Immature natural killer cell (primary cell): ENCODE data around the gene KCND3. TPM values are rescaled to one million over a fixed set of nuclear protein-coding genes. Genes with fewer than 3 reads are reported as not detected.

Experiments
- DNase-seq, 3 donors: peaks; one replicate each; pipeline ENCODE4 v3.0.0; 2022; ENCODE audit warnings: mixed read lengths in 1 of 3
- H3K27ac Mint-ChIP-seq, 6 donors: one replicate each; pipeline ENCODE4 v1.8.0; 2020; ENCODE audit warnings: mixed read lengths in 6 of 6, mild to moderate bottlenecking in 5 of 6, inconsistent platforms in 4 of 6, moderate library complexity in 3 of 6
- H3K27me3 Mint-ChIP-seq, 3 donors: one replicate each; pipeline ENCODE4 v1.8.0; 2020 to 2021; ENCODE audit warnings: low read depth in 3 of 3, mild to moderate bottlenecking in 3 of 3, mixed read lengths in 3 of 3, moderate library complexity in 3 of 3, inconsistent platforms in 1 of 3
- H3K36me3 Mint-ChIP-seq, 3 donors: one replicate each; pipeline ENCODE4 v1.8.0; 2020; ENCODE audit warnings: mixed read lengths in 3 of 3, inconsistent platforms in 2 of 3, mild to moderate bottlenecking in 2 of 3
- H3K4me1 Mint-ChIP-seq, 2 donors: one replicate each; pipeline ENCODE4 v1.8.0; 2020; ENCODE audit warnings: inconsistent platforms in 2 of 2, mild to moderate bottlenecking in 2 of 2, mixed read lengths in 2 of 2, moderate library complexity in 1 of 2
- H3K4me3 Mint-ChIP-seq, 5 donors: one replicate each; pipeline ENCODE4 v1.8.0; 2020; ENCODE audit warnings: mild to moderate bottlenecking in 5 of 5, mixed read lengths in 5 of 5, inconsistent platforms in 3 of 5, moderate library complexity in 3 of 5
- H3K9me3 Mint-ChIP-seq, 6 donors: one replicate each; pipeline ENCODE4 v1.8.0; 2020; ENCODE audit warnings: mild to moderate bottlenecking in 6 of 6, mixed read lengths in 6 of 6, inconsistent platforms in 4 of 6, moderate library complexity in 3 of 6
- polyA plus RNA-seq, 3 donors: library from polyadenylated mRNA; unstranded; fragments of 300-500 nt; fragmentation: Illumina TruSeq; gene quantifications; one replicate each; pipeline ENCODE4 v1.2.3, GENCODE V29; 2021

The KCND3 gene
- polyA plus RNA-seq, 3 donors from 2014 or later: 0.35 TPM; not detected in 2

DNA sequence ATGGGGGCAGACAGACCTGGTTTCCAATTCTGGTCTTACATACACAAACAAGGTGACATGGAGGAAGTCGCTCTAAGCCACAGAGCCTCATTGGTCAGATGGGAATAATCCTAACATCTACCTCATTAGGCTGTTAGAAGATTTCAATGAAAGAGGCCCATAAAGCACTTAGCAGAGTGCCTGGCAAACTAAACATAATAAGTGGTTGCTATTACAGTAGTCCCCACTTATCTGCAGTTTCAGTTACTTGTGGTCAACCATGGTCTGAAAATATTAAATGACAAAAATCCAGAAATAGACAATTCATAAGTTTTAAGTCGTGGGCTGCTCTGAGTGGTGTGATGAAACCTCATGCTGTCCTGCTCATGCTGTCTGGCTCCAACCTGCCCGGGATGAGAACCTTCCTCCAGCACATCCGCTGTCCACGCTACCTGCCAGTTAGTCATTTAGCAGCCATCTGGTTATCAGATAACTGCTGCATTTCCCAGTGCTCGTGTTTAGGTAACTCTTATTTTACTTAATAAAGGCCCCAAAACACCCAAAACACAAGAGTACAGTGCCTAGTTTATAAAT is 121.5 kb downstream of the KCND3 start:
- no peak overlapping the region for H3K4me3 Mint-ChIP-seq
- H3K27me3 Mint-ChIP-seq: peaks cover 6 to 13% (median 7%) of the 10 kb centered on the region in 3 donors
- H3K9me3 Mint-ChIP-seq: no peaks in the 10 kb centered on the region
- no peak overlapping the region for H3K27ac Mint-ChIP-seq
- DNase-seq: no peak
- no peaks in the 10 kb centered on the region for H3K36me3 Mint-ChIP-seq
- H3K4me1 Mint-ChIP-seq: peaks cover 0 to 3% of the 10 kb centered on the region in 2 donors

GRCh38 chr1:111864862-111865261 is 124.6 kb downstream of the KCND3 start:
- Mint-ChIP-seq H3K36me3 (no peaks in the 10 kb centered on the region), H3K27me3 (peaks cover 6 to 15% (median 7%) of the 10 kb centered on the region in 3 donors), H3K27ac (no peak overlapping the region), H3K4me1 (peaks cover 0 to 3% of the 10 kb centered on the region in 2 donors), H3K4me3 (no peak overlapping the region), H3K9me3 (no peaks in the 10 kb centered on the region)
- no peak for DNase-seq

- H3K27ac Mint-ChIP-seq: no peak overlapping the region
- no peaks in the 10 kb centered on the region for H3K9me3 Mint-ChIP-seq
- H3K4me3 Mint-ChIP-seq: no peak overlapping the region
- DNase-seq: no peak
- H3K4me1 Mint-ChIP-seq: peaks cover 0 to 3% of the 10 kb centered on the region in 2 donors
- H3K27me3 Mint-ChIP-seq: peaks cover 6 to 17% (median 7%) of the 10 kb centered on the region in 3 donors
- no peaks in the 10 kb centered on the region for H3K36me3 Mint-ChIP-seq
Observed at GRCh38 chr1:111863401-111863800, 126.1 kb downstream of the KCND3 start.

DNA sequence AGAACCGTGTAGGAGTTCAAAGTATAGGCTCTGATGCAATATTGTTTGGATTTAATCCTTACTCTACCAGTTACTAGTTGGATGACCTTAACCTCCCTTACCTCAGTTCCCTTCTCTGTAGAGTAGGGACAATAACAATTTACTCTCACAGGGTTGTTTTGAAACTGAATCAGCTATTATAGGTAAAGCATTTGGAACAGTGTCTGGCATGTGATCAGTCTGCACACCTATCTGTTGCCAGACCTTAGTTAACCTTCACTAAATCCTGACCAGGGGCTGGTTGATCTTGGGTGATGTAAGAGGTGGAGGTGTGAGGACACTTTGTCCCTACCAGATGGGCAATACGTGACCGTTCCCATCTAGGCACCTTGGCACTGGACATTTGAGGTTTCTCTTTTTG is 126.9 kb downstream of the KCND3 start:
- Mint-ChIP-seq H3K27me3 (peaks cover 5 to 20% (median 7%) of the 10 kb centered on the region in 3 donors), H3K9me3 (no peaks in the 10 kb centered on the region), H3K36me3 (no peaks in the 10 kb centered on the region), H3K27ac (no peak overlapping the region), H3K4me1 (peaks cover 0 to 3% of the 10 kb centered on the region in 2 donors), H3K4me3 (no peak overlapping the region)
- no peak for DNase-seq

DNA sequence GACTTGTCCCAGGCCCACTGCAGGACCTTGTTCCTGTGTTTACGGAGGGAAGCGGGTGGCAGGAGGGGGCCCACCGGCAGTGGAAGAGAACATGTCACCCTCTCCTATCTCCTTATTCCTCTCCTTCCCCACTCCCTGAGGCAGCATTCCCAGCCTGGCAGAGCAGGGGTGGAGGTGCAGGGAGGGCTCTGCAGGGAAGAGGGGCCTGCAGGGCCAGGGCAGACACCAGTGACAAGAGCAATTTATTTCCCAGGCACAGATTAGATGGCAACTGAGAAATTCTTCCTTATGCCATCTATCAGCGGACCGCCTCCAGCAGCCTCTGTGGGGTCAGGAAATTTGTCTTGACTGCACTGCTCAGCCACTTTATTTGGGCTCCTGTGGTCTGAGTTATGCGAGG is 127.9 kb downstream of the KCND3 start:
- Mint-ChIP-seq H3K27ac (no peak overlapping the region), H3K4me1 (peaks cover 0 to 3% of the 10 kb centered on the region in 2 donors), H3K36me3 (no peaks in the 10 kb centered on the region), H3K4me3 (no peak overlapping the region), H3K27me3 (peaks cover 5 to 19% (median 7%) of the 10 kb centered on the region in 3 donors), H3K9me3 (no peaks in the 10 kb centered on the region)
- no peak for DNase-seq

GRCh38 chr1:111857194-111857651 is 132.2 kb downstream of the KCND3 start:
- Mint-ChIP-seq H3K36me3 (no peaks in the 10 kb centered on the region), H3K4me1 (no peaks in the 10 kb centered on the region), H3K9me3 (no peaks in the 10 kb centered on the region), H3K4me3 (no peak overlapping the region), H3K27me3 (peaks cover 0 to 24% (median 3%) of the 10 kb centered on the region in 3 donors), H3K27ac (no peak overlapping the region)
- no peak for DNase-seq

GRCh38 chr1:111856411-111857185 is 132.9 kb downstream of the KCND3 start:
- DNase-seq: no peak
- no peak overlapping the region for H3K27ac Mint-ChIP-seq
- no peak overlapping the region for H3K4me3 Mint-ChIP-seq
- peaks cover 0 to 24% (median 3%) of the 10 kb centered on the region in 3 donors for H3K27me3 Mint-ChIP-seq
- no peaks in the 10 kb centered on the region for H3K36me3 Mint-ChIP-seq
- no peaks in the 10 kb centered on the region for H3K4me1 Mint-ChIP-seq
- no peaks in the 10 kb centered on the region for H3K9me3 Mint-ChIP-seq

DNA sequence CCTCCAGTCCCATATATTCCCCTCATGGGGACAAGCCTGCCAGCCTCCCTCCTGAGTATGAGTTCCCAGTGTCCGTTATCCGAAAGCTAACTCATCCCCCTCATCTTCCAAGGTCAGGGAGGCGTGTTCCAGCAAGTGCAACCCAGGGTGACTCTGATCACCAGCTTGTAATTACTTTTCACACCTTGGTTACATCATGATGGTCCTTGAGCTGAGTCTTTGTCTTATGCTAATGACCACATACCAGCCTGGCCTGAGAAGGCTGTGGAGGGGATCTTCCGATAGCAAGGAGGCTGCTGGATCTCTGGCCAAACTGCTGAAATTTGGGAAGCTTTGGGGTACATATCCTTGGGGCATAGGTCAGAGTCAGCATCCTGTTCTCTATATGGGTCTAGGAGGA is 134.2 kb downstream of the KCND3 start:
- DNase-seq: no peak
- Mint-ChIP-seq H3K27me3 (peaks cover 0 to 27% (median 6%) of the 10 kb centered on the region in 3 donors), H3K27ac (no peak overlapping the region), H3K4me3 (no peak overlapping the region), H3K4me1 (no peaks in the 10 kb centered on the region), H3K36me3 (no peaks in the 10 kb centered on the region), H3K9me3 (no peaks in the 10 kb centered on the region)

DNA sequence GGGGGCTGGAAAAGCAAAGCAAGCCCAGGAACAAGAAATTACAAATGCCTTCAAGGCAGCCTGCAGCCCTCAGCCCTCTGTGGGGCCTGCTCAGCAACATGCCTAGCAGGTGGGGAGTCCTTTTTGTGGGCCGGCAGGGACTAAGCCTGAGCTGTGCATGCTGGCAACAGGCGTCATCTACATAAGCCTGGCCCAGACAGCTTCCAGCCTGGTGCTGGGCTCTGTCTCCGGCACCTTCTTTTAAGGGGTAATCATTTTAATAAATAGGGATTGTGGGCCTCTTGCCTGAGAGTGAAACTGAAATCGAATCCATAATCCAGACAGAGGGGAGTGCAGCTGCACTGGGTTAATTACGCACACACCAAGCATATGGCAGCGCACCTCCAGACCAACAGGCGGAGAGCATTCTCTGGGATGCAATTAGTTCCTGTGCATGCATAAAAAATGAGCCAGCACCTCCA is 137.2 kb downstream of the KCND3 start:
- no peak overlapping the region for H3K27ac Mint-ChIP-seq
- peaks cover 0 to 21% (median 6%) of the 10 kb centered on the region in 3 donors for H3K27me3 Mint-ChIP-seq
- DNase-seq: no peak
- no peaks in the 10 kb centered on the region for H3K9me3 Mint-ChIP-seq
- no peak overlapping the region for H3K4me3 Mint-ChIP-seq
- no peaks in the 10 kb centered on the region for H3K4me1 Mint-ChIP-seq
- no peaks in the 10 kb centered on the region for H3K36me3 Mint-ChIP-seq

DNA sequence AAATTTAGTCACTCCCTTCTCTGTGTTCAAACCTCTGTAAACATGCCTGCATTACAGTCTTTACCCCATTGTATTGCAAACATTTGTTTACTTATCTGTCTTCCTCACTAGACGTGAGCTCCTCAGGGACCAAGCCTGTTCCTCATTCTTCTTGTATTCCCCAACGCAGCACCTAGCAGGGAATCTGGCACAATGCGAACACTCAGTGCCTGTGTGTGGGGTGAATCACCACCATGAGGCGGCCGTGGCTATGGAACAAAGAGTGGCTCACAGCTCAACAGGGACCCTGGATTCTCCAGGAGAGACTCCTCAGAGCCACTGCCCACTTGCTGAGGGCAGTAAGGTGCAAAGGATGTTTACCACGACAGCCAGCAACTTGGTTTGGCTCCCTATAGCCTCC is 137.9 kb downstream of the KCND3 start:
- Mint-ChIP-seq H3K36me3 (no peaks in the 10 kb centered on the region), H3K27ac (no peak overlapping the region), H3K4me1 (no peaks in the 10 kb centered on the region), H3K4me3 (no peak overlapping the region), H3K9me3 (no peaks in the 10 kb centered on the region), H3K27me3 (peaks cover 0 to 25% (median 6%) of the 10 kb centered on the region in 3 donors)
- DNase-seq: no peak

GRCh38 chr1:111850109-111850508 is 139.4 kb downstream of the KCND3 start:
- no peaks in the 10 kb centered on the region for H3K4me1 Mint-ChIP-seq
- peaks cover 0 to 27% (median 7%) of the 10 kb centered on the region in 3 donors for H3K27me3 Mint-ChIP-seq
- no peak overlapping the region for H3K4me3 Mint-ChIP-seq
- H3K27ac Mint-ChIP-seq: no peak overlapping the region
- DNase-seq: no peak
- H3K36me3 Mint-ChIP-seq: no peaks in the 10 kb centered on the region
- H3K9me3 Mint-ChIP-seq: no peaks in the 10 kb centered on the region

DNA sequence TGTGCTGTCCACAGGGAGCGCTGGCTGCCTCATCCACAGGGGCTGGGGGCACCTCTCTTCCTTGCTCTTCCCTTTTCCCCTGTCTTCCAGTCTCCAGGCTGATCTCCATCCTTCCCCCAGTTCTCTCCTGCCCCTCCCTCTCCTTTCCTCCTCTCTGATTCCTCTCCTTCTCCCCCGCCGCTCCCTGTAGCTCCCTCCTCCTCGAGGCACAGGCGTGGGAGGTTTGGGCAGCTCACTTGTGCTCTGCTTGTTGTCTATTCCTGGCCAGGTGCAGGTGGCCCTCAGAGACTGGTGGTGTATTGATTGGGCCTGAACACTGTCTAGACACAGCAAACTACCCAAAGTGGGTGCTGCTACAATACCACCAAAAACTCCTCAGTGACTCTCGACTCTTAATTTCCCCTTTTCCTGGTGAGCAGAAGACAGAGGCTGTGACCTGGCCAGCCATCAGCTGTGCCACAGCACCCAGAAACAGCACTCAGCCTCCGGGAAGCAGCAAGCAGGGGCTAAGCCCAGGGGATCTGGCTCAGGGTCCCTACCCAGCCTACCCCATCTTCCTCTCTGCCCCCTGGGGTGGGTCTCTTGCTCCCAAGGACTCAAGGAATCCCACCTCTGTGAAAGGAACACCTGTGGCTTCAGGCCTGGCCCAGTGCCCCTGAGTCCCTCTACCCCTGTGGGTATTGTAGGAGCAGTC is 140.5 kb downstream of the KCND3 start:
- H3K27me3 Mint-ChIP-seq: peaks cover 0 to 26% (median 11%) of the 10 kb centered on the region in 3 donors

GRCh38 chr1:111847466-111847865 is 142.0 kb downstream of the KCND3 start:
- H3K27ac Mint-ChIP-seq: no peak overlapping the region
- peaks cover 0 to 25% (median 8%) of the 10 kb centered on the region in 3 donors for H3K27me3 Mint-ChIP-seq
- no peak for DNase-seq
- H3K9me3 Mint-ChIP-seq: no peaks in the 10 kb centered on the region
- no peak overlapping the region for H3K4me3 Mint-ChIP-seq
- H3K36me3 Mint-ChIP-seq: no peaks in the 10 kb centered on the region
- no peaks in the 10 kb centered on the region for H3K4me1 Mint-ChIP-seq

More for the DNA sequence above, 140.5 kb downstream of the KCND3 start:
- Mint-ChIP-seq H3K9me3 (no peaks in the 10 kb centered on the region), H3K36me3 (no peaks in the 10 kb centered on the region), H3K4me3 (no peak overlapping the region), H3K27ac (no peak overlapping the region), H3K4me1 (no peaks in the 10 kb centered on the region)
- DNase-seq: no peak

GRCh38 chr1:111846842-111847241 is 142.6 kb downstream of the KCND3 start:
- Mint-ChIP-seq H3K4me3 (no peak overlapping the region), H3K9me3 (no peaks in the 10 kb centered on the region), H3K27me3 (peaks cover 0 to 25% (median 8%) of the 10 kb centered on the region in 3 donors), H3K4me1 (no peaks in the 10 kb centered on the region), H3K36me3 (no peaks in the 10 kb centered on the region), H3K27ac (no peak overlapping the region)
- no peak for DNase-seq
